Brain pericyte (primary cell): ENCODE data around the gene GSTO2.

Source experiments
- DNase-seq: peaks from one replicate; pipeline ENCODE4 v3.0.0-alpha.2; 2012; ENCODE audit warnings: low read depth, low spot score

GSTO2 gene

GRCh38 chr10:104253606-104254410, 15.2 kb upstream of the GSTO2 start:
- DNase-seq = no peak

- DNase-seq = no peak
These were observed 14.3 kb upstream of the GSTO2 start, which contains the start of gene GSTO1 for GRCh38 chr10:104254493-104255310. TSS of gene GSTO1 (plus strand) at chr10:104254892. CDS start at chr10:104254929, 37 bp downstream.

DNA sequence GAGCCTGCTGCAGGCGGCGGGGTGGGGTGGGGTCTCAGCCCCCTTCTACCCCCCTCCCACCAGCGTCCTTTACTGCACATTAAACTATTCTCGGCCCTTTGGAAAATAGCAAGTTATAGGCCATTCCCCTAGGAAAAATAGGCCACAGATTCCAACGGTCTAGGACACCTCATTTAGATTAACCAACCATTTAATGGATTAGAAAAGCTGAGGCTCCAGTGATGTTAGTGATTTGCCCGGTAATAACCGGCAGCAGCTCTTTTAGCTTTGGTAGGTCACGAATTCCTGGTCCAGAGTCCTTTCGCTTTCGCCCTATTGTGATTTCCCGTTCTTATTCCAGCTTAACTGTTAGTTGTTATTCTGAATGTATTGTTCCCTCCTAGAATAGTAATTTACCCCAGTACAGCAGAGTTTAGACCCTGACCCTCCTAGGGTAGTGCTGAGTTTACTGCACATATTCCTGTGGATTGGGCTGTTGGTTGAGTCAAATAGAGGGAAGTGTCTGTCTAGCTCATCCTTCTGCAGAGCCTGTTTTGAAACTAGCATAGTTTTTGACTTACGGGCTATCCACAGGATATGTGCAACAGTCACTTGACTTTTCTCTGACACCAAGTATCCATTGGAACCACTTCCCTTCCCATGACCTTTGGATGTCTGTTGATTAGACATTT, 13.5 kb upstream of the GSTO2 start:
- no peak for DNase-seq

DNA sequence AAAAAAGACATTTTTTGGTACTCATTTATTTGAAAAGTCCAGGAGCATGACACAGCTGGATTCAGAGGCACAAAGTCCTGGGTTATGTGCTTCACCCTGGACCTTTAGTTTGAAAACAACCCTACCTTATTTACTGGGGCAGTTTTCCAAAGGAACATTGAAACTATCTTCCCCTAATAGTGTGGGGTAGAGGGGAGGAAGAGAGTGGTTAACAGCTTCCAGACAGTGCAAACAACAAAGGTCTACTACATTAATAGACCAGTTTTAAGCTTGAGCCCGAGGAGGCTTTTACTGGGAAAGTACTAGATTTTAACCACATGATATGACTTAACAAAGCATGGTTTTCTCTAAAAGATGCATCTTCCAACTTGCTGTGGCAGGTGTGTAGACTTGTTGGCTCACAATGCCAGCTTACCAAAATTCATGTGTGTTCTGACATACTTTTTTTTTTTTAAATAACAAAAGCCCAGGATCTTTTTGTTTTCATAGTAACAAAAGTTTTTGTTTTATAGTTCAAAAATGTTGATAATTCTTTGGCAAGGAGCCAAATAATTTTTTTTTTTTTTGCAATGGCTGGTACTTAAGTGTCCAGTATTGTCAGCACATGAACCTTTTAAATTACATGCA, 12.5 kb upstream of the GSTO2 start:
- no peak for DNase-seq

DNA sequence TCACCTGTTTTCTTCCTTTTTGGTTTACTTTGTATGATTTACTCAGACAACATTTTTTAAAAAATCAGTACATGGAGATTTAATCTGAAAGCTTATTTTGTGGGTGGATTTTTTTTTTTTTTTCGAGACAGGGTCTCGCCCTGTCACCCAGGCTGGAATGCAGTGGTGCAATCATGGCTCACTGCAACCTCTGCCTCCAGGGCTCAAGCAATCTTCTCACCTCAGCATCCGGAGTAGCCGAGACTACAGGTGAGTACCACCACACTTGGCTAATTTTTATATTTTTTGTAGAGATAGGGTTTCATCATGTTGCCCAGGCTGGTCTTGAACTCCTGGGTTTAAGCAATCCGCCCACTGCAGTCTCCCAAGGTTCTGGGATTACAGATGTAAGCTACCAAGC, 11.7 kb upstream of the GSTO2 start:
- no peak for DNase-seq

GRCh38 chr10:104258209-104258608, 10.8 kb upstream of the GSTO2 start:
- DNase-seq = no peak

- DNase-seq = no peak
These were observed 9.5 kb upstream of the GSTO2 start for GRCh38 chr10:104259456-104259855.

- DNase-seq = no peak
These were observed 8.8 kb upstream of the GSTO2 start for GRCh38 chr10:104259999-104260774.

GRCh38 chr10:104260775-104261115, 8.2 kb upstream of the GSTO2 start:
- no peak for DNase-seq

DNA sequence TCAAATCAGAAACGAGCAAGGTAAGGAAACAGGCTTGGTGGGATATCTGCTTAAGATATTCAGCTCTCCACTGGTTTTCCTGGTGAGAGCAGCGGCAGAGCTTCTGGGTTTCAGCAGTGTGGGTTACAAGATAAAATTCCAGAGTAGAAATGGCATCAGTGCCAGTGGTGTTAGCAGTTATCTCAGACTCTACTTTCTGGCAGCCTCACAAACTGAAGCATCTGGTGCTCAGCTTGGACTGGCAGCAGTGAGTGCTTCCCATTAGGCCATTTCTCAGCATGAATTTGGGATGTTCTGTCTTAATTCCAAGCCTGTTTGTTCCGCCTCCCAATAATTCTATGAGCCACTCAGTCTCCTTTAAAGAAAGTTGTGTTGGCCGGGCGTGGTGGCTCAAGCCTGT, 6.9 kb upstream of the GSTO2 start:
- no peak for DNase-seq

DNA sequence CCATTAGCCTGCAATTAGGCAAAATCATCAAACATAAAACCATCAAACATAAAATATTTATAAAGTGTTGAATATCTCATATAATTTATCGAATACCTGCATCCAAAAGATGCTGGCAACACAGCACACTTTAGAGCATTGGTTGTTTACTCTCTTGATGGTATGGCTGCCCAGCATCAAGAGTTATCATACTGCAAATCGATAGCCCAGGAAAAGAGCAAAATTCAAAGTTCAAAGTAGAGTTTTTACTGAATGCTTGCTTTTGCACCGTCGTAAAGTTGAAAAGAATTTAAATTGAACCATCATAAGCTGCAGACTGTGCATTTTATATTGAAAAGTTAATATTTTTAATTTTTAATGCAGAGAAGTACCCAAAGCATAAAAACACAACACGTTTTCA, 4.2 kb upstream of the GSTO2 start:
- DNase-seq = no peak

GRCh38 chr10:104267721-104268404, 1.1 kb upstream of the GSTO2 start:
- DNase-seq = no peak

DNA sequence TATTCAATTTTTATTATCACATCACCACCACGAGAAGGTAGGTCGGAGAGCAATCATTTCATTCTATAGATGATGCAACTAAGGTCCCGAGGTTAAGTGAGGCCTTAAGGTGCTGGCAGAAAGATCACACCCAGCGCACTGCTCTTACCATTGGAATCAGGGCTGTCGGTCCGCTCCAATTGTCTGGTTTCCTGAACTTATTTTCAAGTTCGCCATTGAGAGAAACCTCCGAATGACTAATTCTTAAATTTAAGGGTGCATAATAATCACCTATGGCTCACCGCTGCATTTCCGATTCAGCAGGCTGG, 625 bp upstream of the GSTO2 start:
- DNase-seq = no peak

GRCh38 chr10:104273286-104273685, 4.3 kb downstream of the GSTO2 start:
- DNase-seq = no peak

- DNase-seq = no peak
These were observed 5.1 kb downstream of the GSTO2 start for GRCh38 chr10:104273899-104274575.

DNA sequence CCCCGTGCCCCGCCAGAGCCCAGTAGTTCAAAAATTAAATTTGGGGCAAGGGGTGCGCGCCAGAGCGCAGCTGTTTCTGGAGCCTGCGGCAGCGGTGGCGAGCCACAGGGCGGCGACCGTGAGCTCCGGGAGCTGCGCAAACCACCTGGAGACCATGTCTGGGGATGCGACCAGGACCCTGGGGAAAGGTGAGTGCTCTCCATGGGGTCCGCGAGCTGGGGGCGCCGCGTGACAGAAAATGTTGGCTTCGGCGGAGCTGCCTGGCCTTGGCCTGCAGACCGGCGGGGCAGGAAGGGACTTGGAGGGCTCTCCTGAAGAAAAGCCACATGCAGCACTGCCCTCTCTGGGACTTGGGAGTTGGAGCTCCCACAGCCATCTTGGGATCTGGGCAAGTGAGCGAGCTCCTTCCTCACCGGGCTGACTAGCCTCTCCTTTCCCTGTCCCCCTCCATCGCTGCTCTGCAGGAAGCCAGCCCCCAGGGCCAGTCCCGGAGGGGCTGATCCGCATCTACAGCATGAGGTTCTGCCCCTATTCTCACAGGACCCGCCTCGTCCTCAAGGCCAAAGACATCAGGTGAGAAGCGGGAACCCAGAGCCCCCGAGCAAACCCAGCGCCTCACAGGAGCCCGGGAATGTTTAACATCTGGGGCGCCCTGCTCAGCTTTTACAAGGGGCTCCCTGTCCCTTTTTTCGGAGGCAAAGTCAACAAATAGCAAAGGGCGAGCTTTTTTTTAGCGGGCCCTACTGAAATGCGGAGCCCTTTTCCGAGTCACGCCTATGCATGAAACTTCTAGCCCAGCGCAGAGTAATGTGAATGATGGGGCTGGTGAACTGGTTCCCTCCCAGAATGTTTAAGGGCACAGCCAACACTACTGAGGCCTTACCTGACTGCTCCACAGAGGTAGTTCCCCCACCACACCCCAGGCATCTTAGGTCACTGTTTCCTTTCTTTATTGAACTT, 6.1 kb downstream of the GSTO2 start:
- no peak for DNase-seq

DNA sequence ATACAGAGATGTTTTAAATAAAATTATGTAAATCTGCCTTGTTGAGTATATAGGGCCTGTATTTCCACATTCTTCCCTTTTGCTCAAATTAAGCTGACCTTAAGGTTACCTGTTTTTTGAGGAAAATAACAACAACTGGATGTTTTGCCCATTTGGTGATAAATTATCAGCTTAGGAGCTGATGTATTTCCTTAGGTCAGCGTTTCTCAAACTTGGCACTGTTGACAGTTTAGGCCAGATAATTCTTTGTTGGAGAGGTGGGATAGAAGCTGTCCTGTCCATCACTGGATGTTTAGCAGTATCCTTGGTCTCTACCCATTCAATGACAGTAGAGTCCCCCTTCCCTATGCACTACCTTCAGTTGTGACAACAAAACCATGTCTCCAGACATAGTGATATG, 7.2 kb downstream of the GSTO2 start:
- DNase-seq = no peak

DNA sequence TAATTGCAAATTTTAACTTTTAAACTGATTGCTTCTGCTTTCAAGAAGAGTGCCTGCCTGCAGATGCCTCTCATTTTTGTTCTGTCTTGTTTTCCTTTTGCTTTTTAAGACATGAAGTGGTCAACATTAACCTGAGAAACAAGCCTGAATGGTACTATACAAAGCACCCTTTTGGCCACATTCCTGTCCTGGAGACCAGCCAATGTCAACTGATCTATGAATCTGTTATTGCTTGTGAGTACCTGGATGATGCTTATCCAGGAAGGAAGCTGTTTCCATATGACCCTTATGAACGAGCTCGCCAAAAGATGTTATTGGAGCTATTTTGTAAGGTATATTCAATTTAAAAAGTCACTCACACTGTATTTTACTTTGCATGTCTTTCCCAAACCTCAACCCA, 8.8 kb downstream of the GSTO2 start:
- no peak for DNase-seq
